SK-N-MC (cell line): Measurements from ENCODE around the gene ZGLP1.

ENCODE experiments used
- DNase-seq: peaks from one replicate; pipeline ENCODE4 v3.0.0-alpha.2; 2011; ENCODE audit warnings: low read depth, low spot score
- H3K27ac ChIP-seq: fragments of 200-600 bp; sonication (generic); 2 replicates; pipeline ENCODE4 v1.5.1; 2016; ENCODE audit warnings: mixed run types
- H3K36me3 ChIP-seq: fragments of 200-600 bp; sonication (generic); 2 replicates; pipeline ENCODE4 v1.6.1; 2017; ENCODE audit warnings: antibody characterized with exemption, low read length, mixed read lengths; ENCODE audit not compliant: insufficient read depth
- H3K4me3 ChIP-seq: fragments of 200-600 bp; sonication (generic); 2 replicates; pipeline ENCODE4 v1.5.1; 2016
- H3K9ac ChIP-seq: fragments of 200-600 bp; sonication (generic); 2 replicates; pipeline ENCODE4 v1.8.0; 2017; ENCODE audit warnings: mixed run types, mixed read lengths; ENCODE audit not compliant: insufficient read length
- H3K9me3 ChIP-seq: fragments of 200-600 bp; sonication (generic); 2 replicates; pipeline ENCODE4 v1.6.1; 2017; ENCODE audit warnings: low read depth, mild to moderate bottlenecking, antibody characterized with exemption, low read length, moderate library complexity, mixed read lengths
- EZH2 ChIP-seq: fragments of 200-600 bp; sonication (generic); IDR thresholded peaks from one replicate; pipeline ENCODE4 v1.6.1; 2017; ENCODE audit warnings: antibody characterized with exemption
- FOXP2 ChIP-seq: optimal IDR thresholded peaks from 2 replicates; pipeline ENCODE3; 2011; ENCODE audit warnings: mild to moderate bottlenecking, moderate library complexity; ENCODE audit not compliant: insufficient read depth; ENCODE audit errors: extremely low read length, control extremely low read depth
- POLR2AphosphoS5 ChIP-seq: IDR thresholded peaks from 2 replicates; pipeline ENCODE4 v1.6.1; 2012; ENCODE audit warnings: mild to moderate bottlenecking, low read depth, low read length, borderline replicate concordance

The ZGLP1 gene

DNA sequence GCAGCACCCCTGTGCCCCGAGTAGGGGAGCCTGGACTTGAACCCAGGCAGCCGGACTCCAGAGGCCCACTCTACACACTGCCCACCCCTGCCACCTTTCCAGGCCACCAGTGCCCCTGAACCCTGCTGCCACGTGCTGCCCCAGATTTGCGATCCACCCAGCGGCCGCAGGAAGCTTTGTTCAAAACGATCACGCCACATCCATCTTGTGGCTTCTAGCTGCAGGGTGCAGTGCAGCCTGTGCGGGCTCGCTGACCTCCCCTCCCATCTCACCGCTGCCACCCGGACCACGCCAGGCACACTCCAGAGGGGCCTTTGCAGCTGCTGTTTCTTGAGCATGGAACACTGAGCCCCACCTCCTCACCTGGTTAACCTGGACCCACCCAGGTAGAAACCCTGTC lies 19.9 kb upstream of the ZGLP1 start:
- Histone ChIP-seq H3K36me3 (peaks cover 51% of the 10 kb centered on the region), H3K4me3 (no peak overlapping the region), H3K27ac (no peak overlapping the region), H3K9me3 (no peaks in the 10 kb centered on the region), H3K9ac (no peak overlapping the region)
- no peak for DNase-seq
- no peak for TF ChIP-seq FOXP2
- no peak for TF ChIP-seq POLR2AphosphoS5
- TF ChIP-seq EZH2, result no peak

DNA sequence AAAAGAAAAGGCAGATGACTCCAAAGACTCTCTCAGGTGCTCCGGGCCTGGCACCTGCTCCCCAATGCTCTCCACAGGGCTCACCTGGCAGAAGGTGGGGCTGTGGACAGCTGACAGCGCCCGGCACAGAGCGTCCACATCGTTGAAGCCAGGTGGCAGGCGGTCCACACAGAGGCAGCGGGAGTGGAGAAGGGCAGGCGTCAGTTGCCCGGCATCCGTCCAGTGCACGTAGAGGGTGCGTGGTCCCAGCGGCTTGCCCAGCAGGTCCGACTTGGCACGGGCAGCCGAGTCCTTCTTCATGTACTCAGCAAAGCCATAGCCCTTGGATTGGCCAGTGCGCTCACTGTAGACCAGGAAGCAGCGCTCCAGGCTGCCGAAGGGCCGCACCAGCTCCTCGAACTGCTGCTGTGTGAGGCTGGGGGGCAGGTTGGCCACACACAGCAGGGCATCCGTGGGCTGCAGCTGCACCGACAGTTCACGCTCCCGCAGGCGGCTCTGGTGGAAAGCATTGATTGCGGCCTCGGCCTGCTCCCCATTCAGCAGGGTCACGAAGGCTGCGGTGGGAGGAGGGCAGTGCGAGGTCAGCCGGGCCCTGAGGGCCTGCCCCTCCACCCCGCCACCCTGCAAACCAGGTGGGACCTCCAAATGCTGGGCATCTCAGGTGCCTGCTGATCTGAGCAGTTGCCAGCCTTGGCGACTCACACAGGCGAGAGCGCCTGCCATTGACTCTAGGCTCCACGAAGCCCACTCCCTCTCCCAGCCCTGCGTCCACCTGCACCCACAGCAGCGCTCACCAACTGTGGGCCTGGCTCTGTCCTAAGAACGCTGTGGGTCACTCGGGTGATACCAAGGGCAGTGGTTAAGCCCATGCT lies 19.2 kb upstream of the ZGLP1 start:
- Histone ChIP-seq H3K4me3 (no peak overlapping the region), H3K27ac (no peak overlapping the region), H3K9me3 (no peaks in the 10 kb centered on the region), H3K9ac (no peak overlapping the region), H3K36me3 (peaks cover 57% of the 10 kb centered on the region)
- no peak for DNase-seq
- no peak for TF ChIP-seq EZH2
- no peak for TF ChIP-seq POLR2AphosphoS5
- no peak for TF ChIP-seq FOXP2

DNA sequence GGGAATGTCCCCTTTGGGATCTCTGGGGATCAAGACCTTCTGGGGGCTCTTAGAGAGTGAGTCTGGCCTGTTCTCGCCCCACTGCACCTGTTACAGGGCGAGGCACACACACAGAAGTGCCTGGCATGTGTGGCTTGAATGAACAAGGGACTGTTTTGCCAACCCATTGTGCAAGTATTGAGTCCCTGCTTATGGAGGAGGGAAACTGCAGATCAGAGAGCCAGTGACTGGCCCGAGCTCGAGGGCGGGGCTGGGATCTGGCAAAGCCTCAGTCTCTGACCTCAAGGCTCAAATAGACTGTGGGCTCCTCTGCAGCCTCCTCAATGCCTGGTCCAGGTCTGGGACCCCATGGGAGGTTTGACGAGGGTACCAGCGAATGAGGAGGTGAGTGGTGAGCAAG lies 18.2 kb upstream of the ZGLP1 start:
- Histone ChIP-seq H3K27ac (no peak overlapping the region), H3K36me3 (peaks cover 64% of the 10 kb centered on the region), H3K4me3 (no peak overlapping the region), H3K9me3 (no peaks in the 10 kb centered on the region), H3K9ac (no peak overlapping the region)
- no peak for DNase-seq
- TF ChIP-seq FOXP2 (no peak), EZH2 (no peak), POLR2AphosphoS5 (no peak)

DNA sequence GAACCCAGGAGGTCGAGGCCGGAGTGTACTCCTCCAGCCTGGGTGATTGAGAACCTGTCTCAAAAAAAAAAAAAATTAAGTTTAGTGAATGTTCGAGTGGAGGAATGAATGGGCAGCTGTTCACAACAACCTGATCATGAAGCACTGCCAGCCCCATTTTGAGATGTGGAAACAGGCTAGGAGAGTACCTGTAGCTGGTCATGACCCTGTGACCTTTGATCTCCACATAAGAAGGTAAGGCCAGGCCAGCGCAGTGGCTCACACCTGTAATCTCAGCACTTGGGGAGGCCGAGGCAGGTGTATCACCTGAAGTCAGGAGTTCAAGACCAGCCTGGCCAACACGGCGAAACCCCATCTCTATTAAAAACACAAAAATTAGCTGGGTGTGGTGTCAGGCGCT lies 16.1 kb upstream of the ZGLP1 start:
- H3K36me3 ChIP-seq, result peaks cover 84% of the 10 kb centered on the region

DNA sequence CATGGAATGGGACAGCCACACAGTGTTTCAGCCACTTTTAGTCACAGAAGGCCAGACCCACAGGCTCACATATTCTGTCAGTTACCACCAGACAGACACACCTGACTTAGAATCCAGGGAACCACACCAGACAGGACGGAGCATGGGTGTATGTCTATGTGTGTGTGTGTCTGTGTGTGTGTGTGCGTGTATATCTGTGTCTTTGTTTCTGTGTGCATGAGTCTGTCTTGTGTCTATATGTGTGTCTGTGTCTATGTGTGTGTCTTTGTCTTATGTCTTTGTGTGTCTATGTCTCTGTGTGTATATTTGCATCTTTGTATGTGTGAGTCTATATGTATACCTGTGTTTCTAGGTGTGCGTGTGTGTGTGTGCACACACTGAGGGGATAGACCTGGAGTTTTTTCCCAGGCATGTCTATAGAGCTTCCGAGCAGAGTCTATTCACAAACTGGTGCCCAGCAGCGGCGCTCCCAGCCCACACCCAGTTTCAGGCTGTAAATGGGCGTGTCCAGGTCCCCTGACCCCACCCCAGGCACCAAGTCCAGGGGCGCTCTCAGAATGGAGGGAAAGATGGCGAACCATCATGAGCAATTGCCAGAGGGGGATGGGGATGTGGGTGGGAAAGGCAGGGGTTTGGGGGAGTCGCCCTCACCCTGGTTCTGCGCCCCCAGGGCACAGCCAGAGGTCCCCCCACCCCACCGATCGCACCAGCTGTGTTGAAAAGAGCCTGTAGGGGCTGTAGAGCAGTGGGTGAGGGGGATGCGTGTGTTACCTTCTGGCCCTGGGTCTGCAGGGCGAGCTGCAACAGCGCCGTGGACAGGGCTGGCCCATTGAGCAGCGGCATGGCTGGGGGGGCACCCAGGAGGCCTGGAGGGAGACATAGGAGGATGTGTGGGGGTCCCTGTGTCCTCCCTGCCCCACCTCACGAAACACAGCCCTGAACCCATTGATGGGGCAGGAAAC lies 12.5 kb upstream of the ZGLP1 start:
- TF ChIP-seq POLR2AphosphoS5 (no peak; the same call in 1 of the 2 replicates), EZH2 (no peak), FOXP2 (no peak)
- no peak overlapping the region for H3K4me3 ChIP-seq
- peaks cover 69% of the 10 kb centered on the region for H3K36me3 ChIP-seq
- H3K9me3 ChIP-seq, result no peaks in the 10 kb centered on the region
- no peak overlapping the region for H3K27ac ChIP-seq
- DNase-seq, result no peak
- no peak overlapping the region for H3K9ac ChIP-seq

More for the DNA sequence above, 16.1 kb upstream of the ZGLP1 start:
- TF ChIP-seq EZH2 (no peak), FOXP2 (no peak), POLR2AphosphoS5 (no peak)
- Histone ChIP-seq H3K9ac (no peak overlapping the region), H3K9me3 (no peaks in the 10 kb centered on the region), H3K4me3 (no peak overlapping the region), H3K27ac (no peak overlapping the region)
- DNase-seq, result no peak

DNA sequence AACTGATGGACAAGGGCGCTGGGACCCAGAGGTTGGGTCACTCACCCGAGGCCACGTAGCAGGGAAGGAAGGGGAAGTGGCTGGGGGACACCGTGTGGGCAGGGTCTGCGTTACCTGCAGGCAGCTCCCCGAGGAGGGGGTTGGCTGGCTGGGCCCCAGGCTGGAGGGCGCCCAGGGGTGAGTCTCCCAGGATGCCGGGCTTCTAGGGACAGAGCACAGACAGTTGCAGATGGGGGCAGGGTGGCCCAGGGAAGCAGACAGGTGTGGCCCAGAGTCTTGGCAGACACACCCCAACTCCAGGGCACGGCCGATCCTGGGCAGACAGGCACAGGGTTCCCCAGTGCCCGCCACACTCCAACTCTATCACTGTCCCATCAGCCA lies 11.8 kb upstream of the ZGLP1 start:
- Histone ChIP-seq H3K9me3 (no peaks in the 10 kb centered on the region), H3K4me3 (no peak overlapping the region), H3K36me3 (peaks cover 72% of the 10 kb centered on the region), H3K27ac (no peak overlapping the region), H3K9ac (no peak overlapping the region)
- TF ChIP-seq EZH2 (no peak), POLR2AphosphoS5 (no peak), FOXP2 (no peak)
- DNase-seq, result no peak

DNA sequence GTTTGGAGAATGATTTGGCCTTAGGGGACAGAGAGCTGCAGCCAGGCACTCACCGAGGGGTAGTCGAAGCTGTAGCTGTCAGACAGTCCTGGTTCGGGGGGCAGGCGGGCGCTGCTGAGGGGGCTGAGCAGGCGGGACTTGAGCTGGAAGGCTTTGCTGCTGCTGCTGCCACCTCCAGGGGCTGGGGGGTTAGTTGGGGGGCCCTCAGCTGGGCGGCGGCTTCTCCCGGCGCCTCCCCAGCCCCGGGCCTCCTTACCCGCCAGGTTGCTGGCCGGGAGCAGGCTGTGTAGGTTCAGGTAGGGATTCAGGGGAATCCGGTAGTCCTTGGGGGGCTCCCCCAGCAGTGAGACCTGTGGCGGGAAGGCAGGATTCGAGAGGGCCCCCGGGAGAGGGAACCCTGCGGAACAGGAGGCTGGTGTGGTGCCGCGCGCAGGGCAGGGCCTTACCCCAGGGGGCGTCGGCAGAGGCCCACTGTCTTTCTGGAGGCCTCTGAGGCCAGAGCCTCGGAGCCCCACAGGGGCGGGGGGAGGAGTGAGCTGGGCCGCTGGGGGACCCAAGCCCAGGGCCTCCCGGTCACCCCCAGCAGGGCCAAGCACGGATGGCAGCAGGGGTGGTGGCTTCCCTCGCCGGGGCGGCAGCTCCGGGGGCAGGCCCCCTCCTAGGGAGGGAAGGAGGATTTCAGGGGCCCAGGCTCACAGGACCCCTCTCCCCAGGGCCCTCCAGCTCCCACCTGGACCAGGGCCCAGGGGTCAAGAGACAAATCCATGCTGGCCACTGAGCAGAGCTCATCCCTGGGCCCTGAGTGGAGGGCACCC lies 11.2 kb upstream of the ZGLP1 start:
- no peak for DNase-seq
- H3K27ac ChIP-seq, result no peak overlapping the region
- no peak overlapping the region for H3K9ac ChIP-seq
- no peak overlapping the region for H3K4me3 ChIP-seq
- TF ChIP-seq FOXP2, result no peak
- TF ChIP-seq POLR2AphosphoS5, result no peak
- no peak for TF ChIP-seq EZH2
- no peaks in the 10 kb centered on the region for H3K9me3 ChIP-seq
- H3K36me3 ChIP-seq, result peaks cover 71% of the 10 kb centered on the region
